Gastroesophageal sphincter (tissue), 4 donors: ENCODE results near the gene IQSEC3. TPM values are rescaled to one million over a fixed set of nuclear protein-coding genes. Genes with fewer than 3 reads are reported as not detected.

Experiments used
- ATAC-seq: fragments of 150-250 bp; one replicate; pipeline ENCODE4 v1.9.1; 2016; ENCODE audit warnings: mild to moderate bottlenecking, moderate library complexity
- H3K27ac ChIP-seq, 4 donors: fragments of 200-600 bp; sonication (generic) in 3 of 4; 1 replicate in 3 of 4; 2 replicates in 1 of 4; pipeline ENCODE4 v1.5.1; 2016 to 2019
- H3K27me3 ChIP-seq: fragments of 200-600 bp; sonication (generic); one replicate; pipeline ENCODE4 v1.5.1; 2019
- H3K36me3 ChIP-seq, 2 donors: fragments of 200-600 bp; sonication (generic); one replicate each; pipeline ENCODE4 v1.5.1; 2019; ENCODE audit warnings: control low read depth in 1 of 2
- H3K4me1 ChIP-seq, 3 donors: fragments of 200-600 bp; sonication (generic); 1 replicate in 2 of 3; 2 replicates in 1 of 3; pipeline ENCODE4 v1.5.1; 2016 to 2019; ENCODE audit warnings: control low read depth in 2 of 3
- H3K4me3 ChIP-seq, 2 donors: fragments of 200-600 bp; sonication (generic); one replicate each; pipeline ENCODE4 v1.5.1; 2019; ENCODE audit warnings: mild to moderate bottlenecking in 1 of 2, moderate library complexity in 1 of 2
- H3K9me3 ChIP-seq, 3 donors: fragments of 200-600 bp; sonication (generic); one replicate each; pipeline ENCODE4 v1.5.1; 2017 to 2019; ENCODE audit warnings: control low read depth in 2 of 3
- EP300 ChIP-seq: sonication (generic); formaldehyde crosslinking; IDR thresholded peaks from one replicate; pipeline ENCODE4 v1.6.1; 2017; ENCODE audit warnings: antibody characterized with exemption, mild to moderate bottlenecking
- POLR2A ChIP-seq, 2 donors: fragments of 450-650 bp; IDR thresholded peaks; one replicate each; pipeline ENCODE4 v1.6.1; 2017; ENCODE audit warnings: antibody characterized with exemption in 2 of 2, mild to moderate bottlenecking in 2 of 2, moderate library complexity in 1 of 2
- POLR2AphosphoS5 ChIP-seq: sonication (generic); formaldehyde crosslinking; IDR thresholded peaks from one replicate; pipeline ENCODE4 v1.6.1; 2017; ENCODE audit warnings: antibody characterized with exemption
- WGBS, 2 donors: methylation state at CpG; one replicate each; pipeline ENCODE4 v1.1.5; 2018; ENCODE audit warnings: low coverage in 1 of 2; 5-methylcytosine and 5-hydroxymethylcytosine counted together
- total RNA-seq, 4 donors: library from RNA; depleted of rRNA; stranded (reverse); fragments of >200 nt; gene quantifications; one replicate each; pipeline ENCODE4 v1.1.0, GENCODE V29; 2016
- TF ChIP-seq, protein P1 (sequence below), 4 experiments: fragments of 200-600 bp in 2 of 4; fragments of 450-650 bp in 2 of 4; sonication (generic) in 1 of 4; IDR thresholded peaks; one replicate each; pipeline ENCODE4 v1.5.1; 2017 to 2019; ENCODE audit warnings: antibody characterized with exemption in 4 of 4, mild to moderate bottlenecking in 2 of 4, moderate library complexity in 2 of 4

The IQSEC3 gene
- total RNA-seq, 4 donors from 2014 or later, result 0.07 to 2.4 (median 0.57) TPM

GRCh38 chr12:201361-201760, 134.8 kb downstream of the IQSEC3 start:
- peaks cover 0 to 14% (median 4%) of the 10 kb centered on the region in 3 donors for H3K4me1 ChIP-seq
- no peak overlapping the region for H3K27ac ChIP-seq
- no peaks in the 10 kb centered on the region for H3K9me3 ChIP-seq
- H3K4me3 ChIP-seq, result no peak overlapping the region
- 50% methylated on average over 2 of the region's 8 CpGs; no CpG with 5 or more reads in 1 of the 2 donors for WGBS, 2 donors
- no peaks in the 10 kb centered on the region for H3K36me3 ChIP-seq
- no peak for ATAC-seq
- TF ChIP-seq POLR2A (IDR thresholded peaks at IDR 0.05), result no peak
- TF ChIP-seq, protein P1, sequence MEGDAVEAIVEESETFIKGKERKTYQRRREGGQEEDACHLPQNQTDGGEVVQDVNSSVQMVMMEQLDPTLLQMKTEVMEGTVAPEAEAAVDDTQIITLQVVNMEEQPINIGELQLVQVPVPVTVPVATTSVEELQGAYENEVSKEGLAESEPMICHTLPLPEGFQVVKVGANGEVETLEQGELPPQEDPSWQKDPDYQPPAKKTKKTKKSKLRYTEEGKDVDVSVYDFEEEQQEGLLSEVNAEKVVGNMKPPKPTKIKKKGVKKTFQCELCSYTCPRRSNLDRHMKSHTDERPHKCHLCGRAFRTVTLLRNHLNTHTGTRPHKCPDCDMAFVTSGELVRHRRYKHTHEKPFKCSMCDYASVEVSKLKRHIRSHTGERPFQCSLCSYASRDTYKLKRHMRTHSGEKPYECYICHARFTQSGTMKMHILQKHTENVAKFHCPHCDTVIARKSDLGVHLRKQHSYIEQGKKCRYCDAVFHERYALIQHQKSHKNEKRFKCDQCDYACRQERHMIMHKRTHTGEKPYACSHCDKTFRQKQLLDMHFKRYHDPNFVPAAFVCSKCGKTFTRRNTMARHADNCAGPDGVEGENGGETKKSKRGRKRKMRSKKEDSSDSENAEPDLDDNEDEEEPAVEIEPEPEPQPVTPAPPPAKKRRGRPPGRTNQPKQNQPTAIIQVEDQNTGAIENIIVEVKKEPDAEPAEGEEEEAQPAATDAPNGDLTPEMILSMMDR (IDR thresholded peaks at IDR 0.05), result no peak
- no peak for TF ChIP-seq EP300
- TF ChIP-seq POLR2AphosphoS5, result no peak
- H3K27me3 ChIP-seq, result peaks cover 84% of the 10 kb centered on the region

- Histone ChIP-seq H3K27me3 (peaks cover 86% of the 10 kb centered on the region), H3K4me3 (no peak overlapping the region), H3K4me1 (peaks cover 0 to 14% (median 4%) of the 10 kb centered on the region in 3 donors), H3K9me3 (no peaks in the 10 kb centered on the region), H3K27ac (no peak overlapping the region), H3K36me3 (no peaks in the 10 kb centered on the region)
- 57 to 68% methylated on average over 8 to 11 of the region's 15 CpGs for WGBS, 2 donors
- ATAC-seq, result no peak
- TF ChIP-seq POLR2A (IDR thresholded peaks at IDR 0.05) (no peak), POLR2AphosphoS5 (no peak)
Measured at GRCh38 chr12:202081-202731, 135.6 kb downstream of the IQSEC3 start.

DNA sequence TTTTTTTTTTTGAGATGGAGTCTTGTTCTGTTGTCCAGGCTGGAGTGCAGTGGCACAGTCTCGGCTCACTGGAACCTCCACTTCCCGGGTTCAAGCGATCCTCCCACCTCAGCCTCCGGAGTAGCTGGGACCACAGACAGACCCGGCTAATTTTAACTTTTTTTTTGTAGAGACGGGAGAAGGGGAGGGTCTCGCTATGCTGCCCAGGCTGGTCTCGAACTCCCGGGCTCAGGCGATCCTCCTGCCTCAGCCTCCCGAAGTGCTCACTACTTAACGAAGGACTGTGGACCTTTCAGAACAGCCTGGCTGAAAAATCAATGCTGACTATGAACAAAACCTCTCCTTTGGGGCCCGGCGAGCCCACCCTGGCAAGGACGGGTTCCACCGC, 136.5 kb downstream of the IQSEC3 start:
- TF ChIP-seq POLR2AphosphoS5, result no peak
- TF ChIP-seq, protein P1 (IDR thresholded peaks at IDR 0.05), result no peak
- no peak for TF ChIP-seq EP300
- TF ChIP-seq POLR2A (IDR thresholded peaks at IDR 0.05), result no peak
- Histone ChIP-seq H3K4me1 (peaks cover 0 to 14% (median 4%) of the 10 kb centered on the region in 3 donors), H3K4me3 (peak overlapping the region; percentile 30 to 58), H3K27me3 (peaks cover 86% of the 10 kb centered on the region), H3K27ac (no peak overlapping the region), H3K36me3 (no peaks in the 10 kb centered on the region), H3K9me3 (no peaks in the 10 kb centered on the region)
- 90% methylated on average over 2 of the region's 16 CpGs; no CpG with 5 or more reads in 1 of the 2 donors for WGBS, 2 donors
- no peak for ATAC-seq

DNA sequence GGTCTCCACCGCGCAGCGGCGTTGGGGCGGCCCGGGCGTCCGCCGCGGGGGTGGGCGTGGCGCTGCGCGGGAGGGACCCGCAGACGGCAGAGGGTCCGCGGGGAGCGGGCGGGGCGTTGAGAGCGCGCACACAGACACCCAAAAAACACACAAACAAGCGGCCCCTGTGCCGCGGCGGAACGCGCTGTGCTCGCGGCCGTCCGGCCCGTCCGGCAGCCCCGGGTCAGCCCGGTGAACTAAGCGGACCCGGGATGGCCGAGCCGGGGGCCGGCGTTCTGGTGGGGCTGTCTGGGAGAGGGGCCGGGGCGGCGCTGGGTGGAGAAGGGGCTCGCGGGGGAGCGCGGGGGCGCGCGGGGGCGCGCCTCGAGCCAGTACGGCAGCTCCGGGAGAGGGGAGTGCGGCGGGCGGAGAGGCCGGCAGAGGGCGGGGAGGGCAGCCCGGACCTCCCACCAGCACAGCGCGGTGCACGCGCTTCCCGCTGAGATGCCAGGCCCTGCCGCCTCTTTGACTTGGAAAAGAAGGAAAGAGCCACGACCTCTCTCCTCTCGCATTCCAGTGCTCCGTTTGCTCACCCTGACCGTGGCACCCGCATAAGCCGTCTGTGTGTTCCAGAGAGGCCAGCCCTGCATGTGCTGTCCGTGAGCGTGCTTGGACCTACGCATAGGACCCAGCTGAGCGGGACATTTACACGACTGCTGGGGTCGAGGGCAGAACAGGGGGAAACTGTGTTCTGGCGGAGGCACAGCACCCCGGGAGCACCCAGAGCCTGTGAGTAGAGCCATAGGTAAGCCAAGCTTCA, 137.1 kb downstream of the IQSEC3 start:
- no peaks in the 10 kb centered on the region for H3K36me3 ChIP-seq
- peaks cover 84% of the 10 kb centered on the region for H3K27me3 ChIP-seq
- WGBS, 2 donors, result no CpG with 5 or more reads among the region's 84 CpGs
- no peaks in the 10 kb centered on the region for H3K9me3 ChIP-seq
- peak; percentile 62 for ATAC-seq
- H3K4me3 ChIP-seq, result peak overlapping the region; percentile 30 to 58
- TF ChIP-seq, protein P1 (IDR thresholded peaks at IDR 0.05), result peak in 2 of 4 experiments; percentile 8 to 28
- TF ChIP-seq POLR2A (IDR thresholded peaks at IDR 0.05), result no peak
- peaks cover 0 to 14% (median 4%) of the 10 kb centered on the region in 3 donors for H3K4me1 ChIP-seq
- H3K27ac ChIP-seq, result no peak overlapping the region

DNA sequence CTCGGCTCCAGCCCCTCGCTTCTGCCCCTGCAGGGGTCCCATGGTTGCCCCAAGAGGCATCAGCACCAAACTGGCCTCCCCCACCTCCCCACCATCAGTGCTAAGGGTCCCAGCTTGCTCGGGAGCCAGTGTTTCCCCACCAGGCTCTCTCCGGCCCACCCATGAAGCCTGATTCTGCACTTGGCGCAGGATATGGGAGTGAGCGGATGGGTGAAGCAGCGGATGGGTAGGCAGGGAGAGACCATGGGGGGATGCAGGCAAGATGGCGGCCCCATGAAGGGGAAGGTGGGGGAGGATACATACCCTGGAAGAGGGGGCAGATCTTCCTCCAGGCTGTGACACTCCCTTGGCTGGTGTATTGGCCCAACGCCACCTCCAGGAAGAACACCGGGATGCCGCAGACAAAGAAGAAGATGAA, 137.7 kb downstream of the IQSEC3 start:
- Histone ChIP-seq H3K27ac (no peak overlapping the region), H3K4me3 (peak overlapping the region in 1 of 2 donors; percentile 58), H3K4me1 (peaks cover 0 to 14% (median 4%) of the 10 kb centered on the region in 3 donors), H3K27me3 (peaks cover 85% of the 10 kb centered on the region), H3K9me3 (no peaks in the 10 kb centered on the region), H3K36me3 (no peaks in the 10 kb centered on the region)
- 63 to 96% methylated on average over 5 to 7 of the region's 11 CpGs for WGBS, 2 donors
- ATAC-seq, result no peak
- TF ChIP-seq, protein P1 (IDR thresholded peaks at IDR 0.05), result no peak
- TF ChIP-seq POLR2A (IDR thresholded peaks at IDR 0.05), result no peak
- no peak for TF ChIP-seq POLR2AphosphoS5
- TF ChIP-seq EP300, result no peak
